ENCODE results near the gene CACNG4.
A peak's percentile ranks its signal among the peaks of the same experiment; 100 is the strongest.

Gene CACNG4

GRCh38 chr17:67043283-67043682 is 78.8 kb downstream of the CACNG4 start:
- no peak for DNase-seq

- DNase-seq = peak; percentile 55
Observed at GRCh38 chr17:67044016-67044772, 79.7 kb downstream of the CACNG4 start, which contains the start of gene CACNG1. Gene CACNG1, plus strand, starts transcription at chr17:67044554. Its CDS starts 107 bp downstream, at chr17:67044661.

- no peak for DNase-seq
Observed at GRCh38 chr17:67044940-67045339, 80.4 kb downstream of the CACNG4 start.

- peak; percentile 63 for DNase-seq
Observed at GRCh38 chr17:67046398-67046797, 81.9 kb downstream of the CACNG4 start.

GRCh38 chr17:67047382-67047781 is 82.9 kb downstream of the CACNG4 start:
- no peak for DNase-seq

- no peak for DNase-seq
Observed at GRCh38 chr17:67049025-67049739, 84.7 kb downstream of the CACNG4 start.

- no peak for DNase-seq
Observed at GRCh38 chr17:67050066-67050465, 85.6 kb downstream of the CACNG4 start.

GRCh38 chr17:67050471-67051154 is 86.1 kb downstream of the CACNG4 start:
- no peak for DNase-seq

- no peak for DNase-seq
Observed at GRCh38 chr17:67051155-67051538, 86.6 kb downstream of the CACNG4 start.

GRCh38 chr17:67051837-67052236 is 87.3 kb downstream of the CACNG4 start:
- no peak for DNase-seq

GRCh38 chr17:67052720-67053437 is 88.4 kb downstream of the CACNG4 start:
- no peak for DNase-seq

- DNase-seq = no peak
Observed at GRCh38 chr17:67053438-67054000, 89.0 kb downstream of the CACNG4 start.

GRCh38 chr17:67054011-67054591 is 89.6 kb downstream of the CACNG4 start:
- DNase-seq = no peak

- DNase-seq = no peak
Observed at GRCh38 chr17:67054608-67055007, 90.1 kb downstream of the CACNG4 start.

GRCh38 chr17:67055041-67055443 is 90.5 kb downstream of the CACNG4 start:
- DNase-seq = no peak

GRCh38 chr17:67055811-67056745 is 91.6 kb downstream of the CACNG4 start:
- DNase-seq = no peak

GRCh38 chr17:67056746-67057490 is 92.4 kb downstream of the CACNG4 start:
- no peak for DNase-seq

GRCh38 chr17:67058036-67058435 is 93.5 kb downstream of the CACNG4 start:
- no peak for DNase-seq

GRCh38 chr17:67059372-67059771 is 94.9 kb downstream of the CACNG4 start:
- peak; percentile 52 for DNase-seq

- DNase-seq = no peak
Observed at GRCh38 chr17:67063141-67063540, 98.6 kb downstream of the CACNG4 start.

Data from right hindlimb (tissue), 1 donor.